GM03348 (cell line): ENCODE results near the gene CUBN.

Experiments used
- DNase-seq: peaks from one replicate; pipeline ENCODE4 v3.0.0; 2012; ENCODE audit warnings: low spot score

Gene CUBN

GRCh38 chr10:17067376-17068264 lies 62.0 kb downstream of the CUBN start:
- no peak for DNase-seq

DNA sequence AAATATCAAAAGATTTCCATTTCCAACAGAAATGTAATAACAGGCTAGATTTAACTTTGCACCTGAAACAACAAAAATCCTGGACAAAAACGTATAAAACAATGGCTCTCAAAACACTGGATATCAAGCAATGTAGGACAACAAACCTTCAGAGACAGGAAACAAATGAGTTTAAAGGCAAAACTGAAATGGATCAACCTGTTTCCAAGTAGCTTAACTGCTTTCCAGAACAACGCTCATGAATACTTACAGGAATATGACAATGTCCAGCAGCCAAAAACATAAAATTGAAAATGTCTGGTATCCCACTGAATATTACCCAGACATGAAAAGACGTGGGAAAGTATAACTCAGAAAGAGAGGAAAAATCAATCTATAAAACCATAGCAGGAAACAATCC lies 62.8 kb downstream of the CUBN start:
- DNase-seq = no peak

GRCh38 chr10:17066000-17066399 lies 63.6 kb downstream of the CUBN start:
- no peak for DNase-seq

DNA sequence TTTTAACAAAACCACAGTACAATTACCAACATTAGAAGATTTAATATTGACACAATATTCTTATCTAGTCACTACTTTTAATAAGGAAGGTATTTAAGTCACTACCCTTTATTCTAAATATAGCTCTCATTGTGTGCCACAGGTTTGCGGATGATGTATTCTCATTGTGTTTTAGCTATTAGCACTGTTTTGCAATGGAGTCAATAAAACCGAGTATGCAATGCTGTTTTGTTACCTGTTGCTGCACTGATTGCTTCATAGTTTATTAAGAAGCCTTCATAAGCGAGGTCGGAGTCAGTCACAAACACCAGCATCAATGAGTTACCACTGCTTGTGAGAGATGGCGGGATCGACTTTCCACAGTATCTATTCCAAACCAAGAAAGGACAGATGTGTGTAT lies 64.3 kb downstream of the CUBN start:
- DNase-seq = no peak

DNA sequence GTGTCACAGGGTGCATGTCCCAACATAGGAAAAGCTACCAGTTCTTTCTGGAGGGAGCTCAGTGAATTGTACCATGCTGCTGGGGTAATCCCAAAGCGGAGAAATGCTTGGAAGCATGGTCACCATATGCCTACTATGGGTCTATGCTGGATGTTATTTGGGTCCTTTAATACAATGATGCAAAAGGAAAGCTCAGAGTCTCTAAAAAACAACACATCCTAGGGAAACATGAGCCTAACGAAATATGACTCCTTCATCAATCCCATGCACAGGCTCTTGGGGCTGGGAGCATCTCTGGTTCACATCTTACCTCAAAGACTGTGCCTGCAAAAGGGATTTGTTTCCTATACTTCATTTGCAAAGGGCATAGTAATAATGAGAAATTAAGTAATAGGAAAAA lies 65.2 kb downstream of the CUBN start:
- no peak for DNase-seq

GRCh38 chr10:17062955-17063484 lies 66.6 kb downstream of the CUBN start:
- DNase-seq = peak; percentile 48

DNA sequence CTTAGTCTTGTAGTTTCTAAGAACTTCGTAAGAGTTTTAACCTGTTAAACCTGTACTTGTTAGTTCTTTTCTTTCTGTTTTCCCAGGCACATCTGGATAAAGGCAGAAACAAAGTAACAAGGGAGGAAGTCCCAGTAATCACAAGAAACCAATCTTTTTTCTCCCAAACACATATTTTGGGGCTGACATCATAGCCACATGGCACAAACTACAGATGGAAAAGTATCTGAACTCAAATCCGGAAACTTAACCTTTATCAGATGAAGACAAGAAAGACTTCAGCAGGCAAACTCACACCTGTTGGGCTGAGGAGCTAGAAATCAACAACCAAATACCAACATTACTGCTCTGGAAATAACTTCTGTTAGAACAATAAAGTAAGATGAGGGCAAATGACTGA lies 67.1 kb downstream of the CUBN start:
- DNase-seq = peak; percentile 49

DNA sequence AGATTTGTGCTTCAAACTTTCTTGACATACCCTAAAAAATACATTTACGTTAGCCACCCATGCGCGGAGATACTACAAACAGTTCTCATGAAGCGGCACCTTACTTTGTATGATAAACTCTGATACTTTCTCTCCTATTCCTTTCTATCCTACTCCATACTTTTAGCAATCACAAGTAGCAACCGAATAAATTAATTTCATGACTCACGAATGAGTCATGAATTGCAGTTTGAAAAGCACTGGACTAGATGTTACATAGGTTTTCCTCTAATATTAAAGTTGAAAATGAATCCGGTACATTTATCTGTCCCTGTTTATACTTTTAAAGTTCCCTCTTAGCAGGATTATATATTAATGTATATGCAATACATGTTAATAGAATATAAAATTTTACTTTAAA lies 67.6 kb downstream of the CUBN start:
- peak; percentile 36 for DNase-seq

- DNase-seq = no peak
Measured at GRCh38 chr10:17061418-17061817, 68.2 kb downstream of the CUBN start.

- DNase-seq = no peak
Measured at GRCh38 chr10:17060289-17060688, 69.3 kb downstream of the CUBN start.

- DNase-seq = peak; percentile 65
Measured at GRCh38 chr10:17059197-17059688, 70.4 kb downstream of the CUBN start.

DNA sequence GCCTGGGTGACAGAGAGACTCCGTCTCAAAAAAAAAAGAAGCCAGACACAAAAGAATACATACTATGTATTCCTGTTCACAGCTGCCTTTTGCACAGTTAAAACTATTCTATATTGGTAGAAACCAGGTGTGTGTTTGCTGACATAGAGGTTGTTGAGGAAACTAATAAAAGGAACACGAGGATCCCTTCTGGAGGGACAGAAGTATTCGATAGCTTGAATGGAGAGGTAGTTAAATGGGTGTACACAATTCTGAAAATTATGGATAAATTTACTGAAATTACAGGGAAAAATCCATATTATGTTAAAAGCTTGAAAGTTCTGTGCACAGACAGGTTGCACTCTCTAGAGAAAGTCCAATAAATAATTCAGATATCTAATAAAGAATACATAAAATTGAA lies 71.5 kb downstream of the CUBN start:
- DNase-seq = no peak

DNA sequence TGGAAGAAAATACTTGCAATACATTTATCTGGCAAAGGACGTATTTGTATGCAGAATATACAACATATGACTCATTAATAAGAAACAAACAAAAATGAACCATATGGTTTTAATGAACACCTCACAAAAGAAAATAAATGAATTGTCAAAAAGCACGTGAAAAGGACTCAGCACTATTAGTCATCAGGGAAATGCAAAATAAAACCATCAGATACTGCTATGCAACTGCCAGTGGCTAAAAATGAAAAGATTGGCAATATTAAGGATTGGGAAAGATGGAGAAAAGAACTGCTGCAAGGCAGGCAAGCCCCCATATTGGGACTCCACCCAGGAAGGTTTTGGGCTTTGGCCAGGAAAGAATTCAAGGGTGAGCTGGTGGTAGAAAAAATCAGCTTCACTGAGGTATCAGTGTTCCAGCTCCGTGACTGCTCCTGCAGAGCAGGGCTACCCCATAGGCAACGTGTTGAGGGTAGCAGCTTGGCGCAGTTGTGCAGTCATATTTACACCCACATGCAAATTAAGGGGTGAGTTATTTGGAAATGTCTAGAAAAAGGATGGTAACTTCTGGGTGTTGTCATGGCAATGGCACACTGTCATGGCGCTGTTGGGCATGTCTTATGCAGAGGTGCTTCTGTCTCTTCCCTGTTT lies 72.7 kb downstream of the CUBN start:
- peak; percentile 30 for DNase-seq

DNA sequence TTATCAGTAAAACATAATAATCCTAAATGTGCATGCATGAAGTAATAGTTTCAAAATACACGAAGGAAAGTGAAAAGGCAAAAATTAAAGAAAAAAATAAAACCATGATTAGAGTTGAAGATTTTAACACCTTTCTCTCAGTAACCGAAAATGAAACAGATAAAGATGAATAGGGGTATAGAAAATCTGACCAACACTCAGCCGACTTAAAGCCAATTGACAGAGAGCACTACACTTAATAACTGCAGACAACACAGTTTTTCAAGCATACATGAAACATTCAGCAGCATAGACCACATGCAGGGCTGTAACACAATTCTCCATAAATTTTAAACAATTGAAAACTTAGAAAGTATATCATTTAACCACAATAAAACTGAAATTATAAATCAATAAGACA lies 76.1 kb downstream of the CUBN start:
- no peak for DNase-seq

- no peak for DNase-seq
Measured at GRCh38 chr10:17053061-17053460, 76.5 kb downstream of the CUBN start.

DNA sequence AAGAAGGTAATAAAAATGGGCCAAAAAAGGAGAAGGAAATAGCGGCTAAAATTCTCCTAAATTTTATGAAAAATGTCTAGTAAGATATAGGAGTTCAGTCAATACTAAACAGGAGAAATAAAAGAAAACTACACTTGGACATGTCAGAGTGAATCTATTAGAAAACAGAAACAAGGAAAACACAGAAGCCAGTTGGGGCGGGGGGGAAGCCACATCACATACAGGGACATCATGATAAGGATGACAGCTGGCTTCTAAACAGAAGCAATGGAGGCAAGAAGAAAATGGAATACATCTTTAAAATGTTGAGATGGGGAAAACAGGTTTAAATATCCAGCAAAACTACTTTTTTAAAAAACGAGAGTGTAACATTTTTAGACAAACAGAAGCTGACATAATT lies 77.8 kb downstream of the CUBN start:
- DNase-seq = no peak

DNA sequence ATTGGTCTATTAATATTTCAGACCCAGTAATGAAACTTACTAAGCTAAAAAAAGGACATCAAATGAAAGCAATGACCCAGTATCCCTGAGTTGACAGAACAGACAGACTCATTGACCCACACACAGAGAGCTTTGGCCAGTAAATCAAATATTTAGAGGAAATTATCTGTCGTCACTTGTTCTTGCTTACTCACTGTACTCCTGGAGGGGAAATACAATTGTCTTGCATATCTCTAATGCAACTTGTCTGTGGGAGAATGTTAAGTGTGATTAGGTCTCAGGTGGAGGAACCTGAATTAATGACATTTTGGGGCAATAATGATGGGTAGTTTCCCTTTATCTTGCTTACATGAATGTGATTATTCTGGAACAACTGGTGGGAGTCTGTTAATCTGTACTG lies 80.4 kb downstream of the CUBN start:
- no peak for DNase-seq

- DNase-seq = no peak
Measured at GRCh38 chr10:17047908-17048307, 81.7 kb downstream of the CUBN start.

DNA sequence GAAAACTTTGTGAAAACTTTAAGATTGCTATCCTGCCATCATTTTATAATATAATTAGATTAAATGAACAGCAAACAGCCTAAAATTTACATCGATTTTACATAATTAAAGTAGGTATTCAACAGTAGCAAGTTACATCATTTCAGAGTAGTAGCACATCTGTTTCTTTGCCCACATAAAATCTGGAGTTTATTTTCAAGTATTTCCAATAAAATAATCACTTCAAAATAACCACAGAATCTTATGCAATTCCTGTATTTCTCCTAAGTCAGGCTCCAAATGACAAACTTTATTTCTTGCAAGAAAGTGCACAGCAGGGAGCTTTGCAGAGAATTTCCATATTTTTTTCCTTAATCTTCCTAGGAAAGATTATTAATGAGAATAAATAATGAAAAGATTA lies 82.6 kb downstream of the CUBN start:
- peak; percentile 13 for DNase-seq

DNA sequence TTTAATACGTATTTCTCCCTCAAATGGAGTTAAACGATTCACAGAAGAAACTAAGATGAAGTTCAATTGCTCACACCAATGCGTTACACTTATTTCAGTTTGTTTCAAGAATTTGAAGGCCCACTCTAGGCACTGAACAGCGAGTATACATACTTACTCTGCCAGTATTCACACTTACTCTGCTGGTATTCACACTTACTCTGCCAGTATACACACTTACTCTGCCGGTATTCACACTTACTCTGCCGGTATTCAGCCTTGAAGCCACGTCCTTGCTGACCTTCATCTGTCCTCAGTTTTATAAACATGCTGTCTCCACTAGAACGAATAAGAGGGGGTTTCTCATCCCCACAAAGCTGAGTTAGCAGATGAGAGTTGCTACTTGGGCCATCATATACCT lies 86.0 kb downstream of the CUBN start:
- no peak for DNase-seq

- DNase-seq = no peak
Measured at GRCh38 chr10:17041626-17042520, 87.7 kb downstream of the CUBN start.

- DNase-seq = peak; percentile 50
Measured at GRCh38 chr10:17038627-17039026, 91.0 kb downstream of the CUBN start.
